Heart right ventricle (tissue), 16 donors: ENCODE results near the gene HLF. TPM values are rescaled to one million over a fixed set of nuclear protein-coding genes. Genes with fewer than 3 reads are reported as not detected.
"Not testable (repeated sequence)": the region's sequence is repeated elsewhere in the genome, so short reads cannot be mapped to it uniquely, and the experiment has no call there.

Experiments used
- ATAC-seq, 8 donors: fragments of 200-7000 bp; cut with Tn5 transposase; one replicate each; pipeline ENCODE4 v1.9.1; 2020; ENCODE audit warnings: mild to moderate bottlenecking in 8 of 8, moderate library complexity in 8 of 8, moderate number of reproducible peaks in 1 of 8
- DNase-seq, 2 donors: peaks; one replicate each; pipeline ENCODE4 v3.0.0-alpha.2; 2020
- H3K27ac ChIP-seq, 10 donors: fragments of 200-600 bp; sonication (generic) in 2 of 10; one replicate each; pipeline versions ENCODE4 v1.5.0 to v1.8.0; 2020 to 2022; ENCODE audit warnings: mild to moderate bottlenecking in 3 of 10
- H3K27me3 ChIP-seq, 7 donors: fragments of 200-600 bp; one replicate each; pipeline ENCODE4 v1.8.0; 2021 to 2022; ENCODE audit warnings: mild to moderate bottlenecking in 2 of 7
- H3K36me3 ChIP-seq, 9 donors: fragments of 200-600 bp; sonication (generic) in 1 of 9; one replicate each; pipeline versions ENCODE4 v1.5.0 to v1.8.0; 2020 to 2022; ENCODE audit warnings: mild to moderate bottlenecking in 2 of 9
- H3K4me1 ChIP-seq, 9 donors: fragments of 200-600 bp; sonication (generic) in 1 of 9; one replicate each; pipeline versions ENCODE4 v1.5.0 to v1.8.0; 2020 to 2022; ENCODE audit warnings: mild to moderate bottlenecking in 4 of 9
- H3K4me3 ChIP-seq, 10 donors: fragments of 200-600 bp; sonication (generic) in 2 of 10; one replicate each; pipeline versions ENCODE4 v1.5.0 to v1.8.0; 2020 to 2022; ENCODE audit warnings: mild to moderate bottlenecking in 7 of 10, moderate library complexity in 2 of 10
- H3K9me3 ChIP-seq, 11 donors: fragments of 200-600 bp in 10 of 11; sonication (generic) in 2 of 11; one replicate each; pipeline versions ENCODE4 v1.5.0 to v1.8.0; 2013 to 2022; ENCODE audit warnings: mild to moderate bottlenecking in 2 of 11, control low read depth in 1 of 11, moderate library complexity in 1 of 11
- WGBS, 2 donors: extraction: QIAGEN DNeasy Blood & Tissue Kit; methylation state at CpG; one replicate each; pipeline ENCODE4 v1.1.7; 2013; ENCODE audit warnings: inconsistent platforms in 1 of 2; 5-methylcytosine and 5-hydroxymethylcytosine counted together
- intact Hi-C, 10 donors: fragments of 100-400 bp; cut with DNase I; formaldehyde crosslinking; loops; one replicate each; pipeline versions ENCODE4 v1.11.1 to v1.14.2; 2022
- polyA plus RNA-seq, 2 donors: library from polyadenylated mRNA; stranded (reverse); fragments of 200-250 nt; gene quantifications; one replicate each; pipeline ENCODE4 v1.2.3, GENCODE V29; 2013
- total RNA-seq, 10 donors: library from RNA; stranded (reverse); fragmentation: NEBNext Ultra II Directional in 3 of 10; extraction: Animal tissue kit (Norgen Biotek cat#: 25700) in 3 of 10; gene quantifications; one replicate each; pipeline versions ENCODE4 v1.2.1 to v1.2.4, GENCODE V29; 2021 to 2023
- TF ChIP-seq, protein P1 (sequence below), 9 donors: fragments of 200-600 bp; sonication (generic) in 2 of 9; IDR thresholded peaks; one replicate each; pipeline versions ENCODE4 v1.5.0 to v1.8.0; 2021 to 2022; ENCODE audit warnings: antibody characterized with exemption in 9 of 9, mild to moderate bottlenecking in 5 of 9, moderate library complexity in 1 of 9
- donor health status: Arrhythmogenic right ventricular cardiomyopathy.
- donor health status: ischemic (EF 13 %, LVEDD 7.1; RV severe dilation, severe dysfunction).
- donor health status: healthy with polysubstance abuse.
- donor health status: DM: no; HTN: yes; CAD: no.
- donor health status: DM: no; HTN: no; CAD: no.
- donor health status: ischemic (EF 25% LVEDD 6.9; RV normal size, moderate dysfunction).
- donor health status: ischemic (EF 25% LVEDD 5.7; RV mildly dilated, moderate dysfunction).
- donor health status: healthy.
- donor health status: DM: yes; HTN: yes; CAD: no.
- donor health status: Ischemic cardiomyopathy.
- donor health status: ischemic (EF 35%, LVEDD 5.7; RV mildly dilated, moderate dysfunction).
- donor health status: nonischemic (EF 11% LVEDD 7.7; RV severe dilation, severe dysfunction).
- donor health status: DM: yes; HTN: yes; CAD: no.
- donor health status: PGD.
- donor health status: ischemic (EF 29% LVEDD 5.4; RV normal size, mild dysfunction).
- donor health status: nonischemic (EF 23%, LVEDD 6.1; RV moderate dilation, normal function).

Gene HLF
- total and polyA plus RNA-seq, 12 donors: 4.1 to 42.5 (median 30.1) TPM

- ATAC-seq: no peak
These were observed 62.7 kb downstream of the HLF start for GRCh38 chr17:55327225-55328088.

GRCh38 chr17:55328514-55328913, 63.8 kb downstream of the HLF start:
- DNase-seq, intact Hi-C loops, H3K4me1 ChIP-seq, H3K4me3 ChIP-seq, H3K36me3 ChIP-seq, H3K9me3 ChIP-seq, H3K27me3 ChIP-seq, ATAC-seq, H3K27ac ChIP-seq: not testable (repeated sequence)
- WGBS, 2 donors: 77 to 80% methylated on average over 2 of the region's 2 CpGs

More at GRCh38 chr17:55327225-55328088, 62.7 kb downstream of the HLF start:
- H3K4me1 ChIP-seq: no peaks in the 10 kb centered on the region
- TF ChIP-seq, protein P1, sequence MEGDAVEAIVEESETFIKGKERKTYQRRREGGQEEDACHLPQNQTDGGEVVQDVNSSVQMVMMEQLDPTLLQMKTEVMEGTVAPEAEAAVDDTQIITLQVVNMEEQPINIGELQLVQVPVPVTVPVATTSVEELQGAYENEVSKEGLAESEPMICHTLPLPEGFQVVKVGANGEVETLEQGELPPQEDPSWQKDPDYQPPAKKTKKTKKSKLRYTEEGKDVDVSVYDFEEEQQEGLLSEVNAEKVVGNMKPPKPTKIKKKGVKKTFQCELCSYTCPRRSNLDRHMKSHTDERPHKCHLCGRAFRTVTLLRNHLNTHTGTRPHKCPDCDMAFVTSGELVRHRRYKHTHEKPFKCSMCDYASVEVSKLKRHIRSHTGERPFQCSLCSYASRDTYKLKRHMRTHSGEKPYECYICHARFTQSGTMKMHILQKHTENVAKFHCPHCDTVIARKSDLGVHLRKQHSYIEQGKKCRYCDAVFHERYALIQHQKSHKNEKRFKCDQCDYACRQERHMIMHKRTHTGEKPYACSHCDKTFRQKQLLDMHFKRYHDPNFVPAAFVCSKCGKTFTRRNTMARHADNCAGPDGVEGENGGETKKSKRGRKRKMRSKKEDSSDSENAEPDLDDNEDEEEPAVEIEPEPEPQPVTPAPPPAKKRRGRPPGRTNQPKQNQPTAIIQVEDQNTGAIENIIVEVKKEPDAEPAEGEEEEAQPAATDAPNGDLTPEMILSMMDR (IDR thresholded peaks at IDR 0.05): no peak
- no peak overlapping the region for H3K27ac ChIP-seq
- no peak for DNase-seq
- intact Hi-C loops: no loop called here
- H3K4me3 ChIP-seq: no peak overlapping the region
- H3K9me3 ChIP-seq: no peaks in the 10 kb centered on the region
- 64 to 70% methylated on average over 4 of the region's 4 CpGs for WGBS, 2 donors
- no peaks in the 10 kb centered on the region for H3K27me3 ChIP-seq
- H3K36me3 ChIP-seq: peaks cover 0 to 14% (median 0%) of the 10 kb centered on the region in 9 donors

DNA sequence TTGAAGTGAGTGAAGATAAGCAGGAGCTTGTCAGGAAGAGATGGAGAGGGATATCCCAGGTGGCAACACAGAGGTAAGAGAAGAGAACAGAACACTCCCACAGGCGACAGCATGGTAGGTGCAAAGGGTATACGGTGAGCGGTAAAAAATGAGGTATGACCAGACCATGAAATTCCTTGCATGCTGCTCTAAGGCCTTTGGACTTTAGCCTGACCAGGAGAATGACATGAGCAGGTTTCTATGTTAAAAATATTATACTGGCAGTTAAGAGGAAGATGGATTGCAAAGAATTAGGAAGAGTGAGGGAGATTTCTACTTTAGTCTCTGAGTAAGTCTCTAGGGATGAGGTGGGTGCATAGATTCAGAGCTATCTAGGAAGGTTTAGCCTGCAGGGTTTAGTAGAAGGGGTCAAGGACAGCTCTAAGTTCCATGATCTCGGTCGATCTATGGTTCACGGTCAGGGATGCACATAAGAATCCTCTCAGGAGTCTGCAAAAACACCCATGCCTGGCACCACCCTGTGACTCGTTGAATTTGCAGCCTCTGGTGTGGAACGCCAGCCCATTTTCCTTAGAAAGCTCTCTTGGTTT, 65.7 kb downstream of the HLF start:
- ATAC-seq (no peak), DNase-seq (no peak)
- H3K4me1 ChIP-seq: no peaks in the 10 kb centered on the region
- intact Hi-C loops: loop anchor here in 1 of 10 donors (10.0 kb wide), 1 partner anchor 106 kb away; no protein-coding TSS in a partner anchor
- no peak overlapping the region for H3K4me3 ChIP-seq
- H3K27ac ChIP-seq: no peak overlapping the region
- TF ChIP-seq, protein P1 (IDR thresholded peaks at IDR 0.05): no peak
- H3K27me3 ChIP-seq: no peaks in the 10 kb centered on the region
- no peaks in the 10 kb centered on the region for H3K36me3 ChIP-seq
- WGBS, 2 donors: 89 to 96% methylated on average over 8 of the region's 8 CpGs
- H3K9me3 ChIP-seq: no peaks in the 10 kb centered on the region

DNA sequence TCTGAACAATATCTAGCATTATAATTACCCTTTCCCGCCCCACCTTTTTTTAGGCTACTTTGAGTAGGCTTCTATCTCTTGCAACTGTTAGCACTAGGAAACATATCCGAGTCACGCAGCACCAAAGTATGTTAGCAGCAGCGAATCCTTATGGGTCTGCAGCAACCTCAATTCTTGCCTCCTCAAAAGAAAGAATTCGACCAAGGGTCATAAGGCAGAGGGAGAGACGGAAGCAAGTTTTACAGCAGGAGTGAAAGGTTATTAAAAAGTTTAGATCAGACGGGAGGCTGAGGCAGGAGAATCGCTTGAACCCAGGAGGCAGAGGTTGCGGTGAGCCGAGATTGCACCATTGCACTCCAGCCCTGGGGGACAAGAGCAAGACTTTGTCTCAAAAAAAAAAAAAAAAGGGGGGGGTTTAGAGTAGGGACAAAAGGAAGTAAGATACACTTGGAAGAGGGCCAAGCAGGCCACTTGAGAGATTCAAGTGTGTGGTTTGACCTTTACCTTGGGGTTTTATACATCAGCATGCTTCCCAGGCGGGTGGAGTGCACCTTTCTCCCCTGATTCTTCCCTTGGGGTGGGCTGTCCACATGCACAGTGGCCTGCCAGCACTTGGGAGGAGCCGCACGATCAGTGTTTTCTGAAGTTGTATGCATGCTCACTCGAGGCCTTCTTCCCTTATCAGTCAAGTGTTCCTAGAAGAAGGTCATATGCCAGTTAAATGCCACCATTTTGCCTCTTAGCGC, 67.7 kb downstream of the HLF start:
- WGBS, 2 donors: 84 to 87% methylated on average over 15 of the region's 15 CpGs
- no peak for DNase-seq
- TF ChIP-seq, protein P1 (IDR thresholded peaks at IDR 0.05): no peak
- ATAC-seq: no peak
- intact Hi-C loops: loop anchor here in 1 of 10 donors (10.0 kb wide), 1 partner anchor 108 kb away; no protein-coding TSS in a partner anchor
- Histone ChIP-seq H3K4me1 (no peaks in the 10 kb centered on the region), H3K36me3 (no peaks in the 10 kb centered on the region), H3K27ac (no peak overlapping the region), H3K4me3 (no peak overlapping the region), H3K27me3 (no peaks in the 10 kb centered on the region), H3K9me3 (no peaks in the 10 kb centered on the region)
